K562 (cell line): ENCODE results near the gene MPL. TPM values are rescaled to one million over a fixed set of nuclear protein-coding genes. Genes with fewer than 3 reads are reported as not detected.

ENCODE experiments used
- ATF1 ChIP-seq, 2 experiments: fragments of 450-650 bp in 1 of 2; IDR thresholded peaks; 2 replicates each; pipeline ENCODE4 v1.6.1; 2016; ENCODE audit warnings: missing compliant biosample characterization in 1 of 2, missing genetic modification characterization in 1 of 2
- CBX8 ChIP-seq: fragments of 200-600 bp; sonication (generic); IDR thresholded peaks from 2 replicates; pipeline ENCODE4 v1.6.1; 2012; ENCODE audit warnings: borderline replicate concordance, mixed run types, low read depth, mild to moderate bottlenecking, moderate library complexity, mixed read lengths, low read length, control low read depth, inconsistent platforms; ENCODE audit not compliant: poor library complexity, severe bottlenecking; ENCODE audit errors: extremely low read depth
- CREM ChIP-seq: IDR thresholded peaks from 2 replicates; pipeline ENCODE4 v1.6.1; 2014; ENCODE audit warnings: antibody characterized with exemption, low read depth
- FOXM1 ChIP-seq, 2 experiments: fragments of 450-650 bp in 1 of 2; sonication (generic) in 1 of 2; formaldehyde crosslinking in 1 of 2; IDR thresholded peaks; 2 replicates each; pipeline versions ENCODE4 v1.6.1 to v1.9.0; 2017 to 2022; ENCODE audit warnings: low read depth in 2 of 2, mild to moderate bottlenecking in 2 of 2, missing genetic modification reagents in 1 of 2, moderate library complexity in 1 of 2
- HNRNPUL1 ChIP-seq: fragments of 200-400 bp; formaldehyde crosslinking; IDR thresholded peaks from 2 replicates; pipeline ENCODE4 v1.6.1; 2017; ENCODE audit warnings: low read length
- SMARCA5 ChIP-seq: fragments of 450-650 bp; IDR thresholded peaks from 2 replicates; pipeline ENCODE4 v1.6.1; 2016
- TAF1 ChIP-seq: IDR thresholded peaks from 2 replicates; pipeline ENCODE4 v1.6.1; 2011; ENCODE audit warnings: mild to moderate bottlenecking, low read length, moderate library complexity; ENCODE audit not compliant: insufficient read depth, control insufficient read depth, severe bottlenecking; ENCODE audit errors: extremely low read depth
- YY1 ChIP-seq, 3 experiments: IDR thresholded peaks; 2 replicates each; pipeline ENCODE4 v1.6.1; 2011; ENCODE audit warnings: low read length in 2 of 3, mild to moderate bottlenecking in 2 of 3, moderate library complexity in 2 of 3, borderline replicate concordance in 1 of 3, control low read depth in 1 of 3, low read depth in 1 of 3; ENCODE audit not compliant: insufficient read depth in 3 of 3, insufficient replicate concordance in 2 of 3, control insufficient read depth in 1 of 3, insufficient read length in 1 of 3; ENCODE audit errors: extremely low read depth in 1 of 3
- ZKSCAN3 ChIP-seq: fragments of 250-450 bp; sonication (Bioruptor Pico); IDR thresholded peaks from 2 replicates; pipeline ENCODE4 v1.4.0; 2020
- ZNF143 ChIP-seq: sonication (generic); formaldehyde crosslinking; IDR thresholded peaks from 2 replicates; pipeline ENCODE4 v1.9.0; 2022; ENCODE audit warnings: mild to moderate bottlenecking, missing genetic modification reagents
- ZNF318 ChIP-seq, 2 experiments: fragments of 450-650 bp; IDR thresholded peaks; 2 replicates each; pipeline ENCODE4 v1.6.1; 2016; ENCODE audit warnings: mild to moderate bottlenecking in 2 of 2, borderline replicate concordance in 1 of 2, low read depth in 1 of 2, moderate library complexity in 1 of 2
- ZNF717 ChIP-seq: fragments of 250-450 bp; sonication (Bioruptor Pico); IDR thresholded peaks from 2 replicates; pipeline ENCODE4 v1.5.0; 2021
- polyA plus RNA-seq, 8 experiments: library from polyadenylated mRNA; depleted of rRNA in 4 of 8; stranded (reverse) in 5 of 8; unstranded in 3 of 8; fragments of >200 nt; fragmentation: Nextera tagmentation in 2 of 8; fragmentation: Illumina TruSeq in 1 of 8; extraction: Ambion mirVana in 2 of 8; extraction: Trizol in 1 of 8; gene quantifications; 2 replicates each; pipeline versions ENCODE4 v1.2.1 to v1.2.3, GENCODE V29; 2011 to 2014; ENCODE audit warnings: inconsistent platforms in 1 of 8, missing spikeins in 1 of 8
- total RNA-seq, 7 experiments: library from RNA; depleted of rRNA in 6 of 7; stranded (reverse); fragments of >200 nt in 6 of 7; fragmentation: Illumina TruSeq in 2 of 7; extraction: Trizol in 2 of 7; gene quantifications; 2 replicates each; pipeline versions ENCODE4 v1.2.1 to v1.2.3, GENCODE V29; 2011 to 2021; ENCODE audit warnings: low replicate concordance in 1 of 7
- TF ChIP-seq, protein P1 (sequence below): fragments of 450-650 bp; IDR thresholded peaks from 2 replicates; pipeline ENCODE4 v1.7.1; 2018; ENCODE audit warnings: mild to moderate bottlenecking, low read depth; ENCODE audit not compliant: partially characterized antibody

Gene MPL
- total and polyA plus RNA-seq, 9 of the 15 experiments (the other 6 are each of a cell fraction or from before 2014, with no cell fraction given): not detected

DNA sequence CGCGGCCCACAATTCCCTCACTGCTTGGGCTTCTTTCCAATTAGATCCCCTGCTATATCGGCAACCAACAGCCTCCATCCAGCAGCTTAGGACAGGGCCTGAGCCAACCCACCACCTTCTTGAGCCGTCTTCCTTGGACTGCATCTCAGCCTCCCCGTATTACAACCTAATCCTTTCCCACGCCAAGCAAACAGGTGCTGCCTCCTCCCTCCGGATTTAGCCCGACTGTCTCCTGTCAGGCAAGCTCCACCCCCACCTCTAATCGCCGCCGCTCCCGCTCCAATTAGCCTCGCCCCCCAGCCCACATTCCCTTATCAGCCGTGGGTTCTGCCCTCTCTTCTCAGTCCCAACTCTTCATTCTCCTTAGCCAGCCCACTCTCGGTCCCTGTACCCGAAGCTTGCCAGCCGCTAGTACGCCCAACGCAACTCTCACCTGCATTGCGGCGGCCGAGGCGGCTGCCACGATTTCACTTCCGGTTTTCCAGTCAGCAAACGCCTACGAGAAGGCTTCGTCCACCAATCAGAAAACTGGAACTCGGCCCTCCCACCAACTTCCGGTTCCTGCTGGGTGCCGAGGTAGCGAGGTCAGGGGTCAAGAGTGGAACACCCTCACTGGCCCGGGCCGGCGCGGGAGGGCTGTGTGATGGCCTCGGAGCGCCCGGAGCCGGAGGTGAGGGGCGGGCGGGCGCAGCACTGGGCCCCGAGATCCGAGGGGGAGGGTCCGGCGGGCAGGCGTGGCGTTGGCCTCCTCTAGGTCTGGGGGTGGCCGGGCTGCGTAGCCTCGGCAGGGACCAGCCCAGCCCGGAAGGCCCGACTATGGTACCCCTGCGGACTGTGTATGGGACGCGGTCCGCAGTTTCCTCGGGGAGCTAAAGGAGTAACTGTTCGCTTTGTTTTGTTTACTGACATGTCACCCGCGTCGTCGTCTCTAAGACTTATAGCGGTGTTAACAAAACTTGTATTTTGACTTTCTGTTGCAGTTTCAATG, 52.0 kb downstream of the MPL start, which contains the start of the genes MED8 and SZT2 (continued):
- TF ChIP-seq ZNF143 (CRISPR knock-in tag): 0 out of 2 replicates have a peak, but pooled peaks have one; percentile 7
- TF ChIP-seq TAF1: peak; percentile 56
- peak in 1 of 3 experiments; percentile 83 for TF ChIP-seq YY1 (IDR thresholded peaks at IDR 0.05; ENCODE audit: borderline replicate concordance in 1 of 3, control insufficient read depth in 1 of 3, extremely low read depth in 1 of 3, insufficient read depth in 3 of 3, insufficient read length in 1 of 3, insufficient replicate concordance in 2 of 3, low read depth in 1 of 3, low read length in 2 of 3)
- no peak for TF ChIP-seq ZKSCAN3 (CRISPR knock-in tag)
- no peak for TF ChIP-seq CBX8
- TF ChIP-seq SMARCA5: no peak
- TF ChIP-seq FOXM1 (IDR thresholded peaks at IDR 0.05; ENCODE audit: low read depth): 0 out of 2 replicates have a peak, but pooled peaks have one; percentile 27
- TF ChIP-seq FOXM1 (CRISPR knock-in tag; IDR thresholded peaks at IDR 0.05; ENCODE audit: low read depth): 0 out of 2 replicates have a peak, but pooled peaks have one; percentile 28
- TF ChIP-seq, protein P1, sequence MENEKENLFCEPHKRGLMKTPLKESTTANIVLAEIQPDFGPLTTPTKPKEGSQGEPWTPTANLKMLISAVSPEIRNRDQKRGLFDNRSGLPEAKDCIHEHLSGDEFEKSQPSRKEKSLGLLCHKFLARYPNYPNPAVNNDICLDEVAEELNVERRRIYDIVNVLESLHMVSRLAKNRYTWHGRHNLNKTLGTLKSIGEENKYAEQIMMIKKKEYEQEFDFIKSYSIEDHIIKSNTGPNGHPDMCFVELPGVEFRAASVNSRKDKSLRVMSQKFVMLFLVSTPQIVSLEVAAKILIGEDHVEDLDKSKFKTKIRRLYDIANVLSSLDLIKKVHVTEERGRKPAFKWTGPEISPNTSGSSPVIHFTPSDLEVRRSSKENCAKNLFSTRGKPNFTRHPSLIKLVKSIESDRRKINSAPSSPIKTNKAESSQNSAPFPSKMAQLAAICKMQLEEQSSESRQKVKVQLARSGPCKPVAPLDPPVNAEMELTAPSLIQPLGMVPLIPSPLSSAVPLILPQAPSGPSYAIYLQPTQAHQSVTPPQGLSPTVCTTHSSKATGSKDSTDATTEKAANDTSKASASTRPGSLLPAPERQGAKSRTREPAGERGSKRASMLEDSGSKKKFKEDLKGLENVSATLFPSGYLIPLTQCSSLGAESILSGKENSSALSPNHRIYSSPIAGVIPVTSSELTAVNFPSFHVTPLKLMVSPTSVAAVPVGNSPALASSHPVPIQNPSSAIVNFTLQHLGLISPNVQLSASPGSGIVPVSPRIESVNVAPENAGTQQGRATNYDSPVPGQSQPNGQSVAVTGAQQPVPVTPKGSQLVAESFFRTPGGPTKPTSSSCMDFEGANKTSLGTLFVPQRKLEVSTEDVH: peak; percentile 90
- TF ChIP-seq ATF1 (CRISPR knock-in tag; IDR thresholded peaks at IDR 0.05): no peak
- TF ChIP-seq ATF1 (tag; IDR thresholded peaks at IDR 0.05): peak; percentile 94
- no peak for TF ChIP-seq HNRNPUL1
- peak; percentile 67; the same call in 1 of the 2 replicates for TF ChIP-seq ZNF717 (CRISPR knock-in tag)
- peak; percentile 76 for TF ChIP-seq CREM
- TF ChIP-seq ZNF318 (IDR thresholded peaks at IDR 0.05; ENCODE audit: borderline replicate concordance in 1 of 2, low read depth in 1 of 2): peak in 1 of 2 experiments; percentile 87; a peak in 1 of 4 replicates
